Endodermal cell (in vitro differentiated cells): ENCODE data around the gene RBMS2. TPM values are rescaled to one million over a fixed set of nuclear protein-coding genes. Genes with fewer than 3 reads are reported as not detected.

Experiments
- DNase-seq: peaks from one replicate; pipeline ENCODE4 v3.0.0-alpha.2; 2017
- H3K27ac ChIP-seq: 2 replicates; pipeline ENCODE4 v1.5.1; 2013; ENCODE audit warnings: mild to moderate bottlenecking, low read depth, low read length, moderate library complexity
- H3K27me3 ChIP-seq: 2 replicates; pipeline ENCODE4 v1.6.1; 2013; ENCODE audit warnings: mild to moderate bottlenecking, low read length, moderate library complexity; ENCODE audit not compliant: insufficient read depth, control insufficient read depth, poor library complexity, severe bottlenecking
- H3K36me3 ChIP-seq: 2 replicates; pipeline ENCODE4 v1.7.0; 2013; ENCODE audit warnings: mild to moderate bottlenecking, low read length, moderate library complexity; ENCODE audit not compliant: control insufficient read depth, insufficient read depth
- H3K4me1 ChIP-seq: one replicate; pipeline ENCODE4 v1.7.0; 2013; ENCODE audit warnings: low read length; ENCODE audit not compliant: control insufficient read depth, insufficient read depth
- H3K4me3 ChIP-seq: 2 replicates; pipeline ENCODE4 v1.5.1; 2013; ENCODE audit warnings: mild to moderate bottlenecking, low read length, moderate library complexity
- H3K9ac ChIP-seq: 2 replicates; pipeline ENCODE4 v1.6.1; 2013; ENCODE audit warnings: mild to moderate bottlenecking, low read length, moderate library complexity; ENCODE audit not compliant: poor library complexity, severe bottlenecking; ENCODE audit errors: extremely low read depth
- H3K9me3 ChIP-seq: 2 replicates; pipeline ENCODE4 v1.6.1; 2013; ENCODE audit warnings: mild to moderate bottlenecking, low read length, moderate library complexity; ENCODE audit not compliant: control insufficient read depth
- H3K27ac Mint-ChIP-seq: 2 replicates; pipeline ENCODE4 v1.8.0; 2020; ENCODE audit warnings: mixed read lengths
- H3K27me3 Mint-ChIP-seq: 2 replicates; pipeline ENCODE4 v1.8.0; 2021; ENCODE audit warnings: mild to moderate bottlenecking, mixed read lengths; ENCODE audit not compliant: insufficient read depth
- H3K36me3 Mint-ChIP-seq: 2 replicates; pipeline ENCODE4 v1.8.0; 2020; ENCODE audit warnings: low read depth, mixed read lengths
- H3K4me1 Mint-ChIP-seq: 2 replicates; pipeline ENCODE4 v1.8.0; 2020; ENCODE audit warnings: mixed read lengths
- H3K4me3 Mint-ChIP-seq: 2 replicates; pipeline ENCODE4 v1.8.0; 2020; ENCODE audit warnings: mild to moderate bottlenecking, moderate library complexity, mixed read lengths
- H3K9me3 Mint-ChIP-seq: 2 replicates; pipeline ENCODE4 v1.8.0; 2020; ENCODE audit warnings: mild to moderate bottlenecking, mixed read lengths
- WGBS, 2 experiments: methylation state at CpG; one replicate each; pipeline versions ENCODE4 v1.1.5 to v1.1.7; 2013; ENCODE audit warnings: missing lambda C conversion rate in 2 of 2, mixed read lengths in 1 of 2; ENCODE audit not compliant: insufficient coverage in 1 of 2, insufficient read length in 1 of 2; 5-methylcytosine and 5-hydroxymethylcytosine counted together
- total RNA-seq, 2 donors: library from RNA; stranded (reverse); fragmentation: NEBNext Ultra II Directional in 1 of 2; extraction: Animal tissue kit (Norgen Biotek cat#: 25700) in 1 of 2; gene quantifications; 2 replicates in 1 of 2; 3 replicates in 1 of 2; pipeline ENCODE4 v1.2.1, GENCODE V29; 2021
- TF ChIP-seq, protein P1 (sequence below): fragments of 200-600 bp; sonication (generic); conservative IDR thresholded peaks from 2 replicates; pipeline ENCODE4 v1.5.0; 2021; ENCODE audit warnings: antibody characterized with exemption, mild to moderate bottlenecking

The RBMS2 gene
- total RNA-seq, 2 donors from 2014 or later, result 26.3 to 33.8 TPM

DNA sequence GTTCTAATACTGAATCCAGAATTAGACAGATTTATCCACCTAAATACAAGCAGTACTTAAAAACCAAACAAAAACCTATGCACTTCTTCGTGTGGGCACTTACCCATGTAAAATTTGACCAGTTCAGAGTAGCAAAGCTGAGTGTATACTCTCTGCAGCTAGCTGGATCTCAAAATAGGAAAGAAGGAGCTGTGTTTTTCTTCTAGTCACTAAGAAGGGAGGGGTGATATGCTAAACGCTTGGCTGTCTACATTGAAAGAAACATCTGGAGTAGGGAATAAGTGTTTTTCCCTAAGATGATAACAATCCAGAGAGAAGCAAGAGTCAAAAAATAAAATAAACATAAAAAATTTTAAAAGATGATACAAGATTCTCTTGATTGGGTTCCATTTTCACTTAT is 20.0 kb downstream of the RBMS2 start:
- Mint-ChIP-seq H3K9me3 (no peaks in the 10 kb centered on the region), H3K4me1 (no peaks in the 10 kb centered on the region), H3K4me3 (no peak overlapping the region), H3K36me3 (peaks cover 11% of the 10 kb centered on the region), H3K27me3 (no peaks in the 10 kb centered on the region), H3K27ac (no peak overlapping the region)
- Histone ChIP-seq H3K9me3 (no peaks in the 10 kb centered on the region), H3K27me3 (no peaks in the 10 kb centered on the region), H3K27ac (no peak overlapping the region), H3K9ac (no peak overlapping the region), H3K36me3 (no peaks in the 10 kb centered on the region), H3K4me3 (no peak overlapping the region), H3K4me1 (no peaks in the 10 kb centered on the region)
- 80 to 85% methylated on average over 1 to 2 of the region's 2 CpGs for WGBS, 2 experiments
- DNase-seq, result no peak
- TF ChIP-seq, protein P1, sequence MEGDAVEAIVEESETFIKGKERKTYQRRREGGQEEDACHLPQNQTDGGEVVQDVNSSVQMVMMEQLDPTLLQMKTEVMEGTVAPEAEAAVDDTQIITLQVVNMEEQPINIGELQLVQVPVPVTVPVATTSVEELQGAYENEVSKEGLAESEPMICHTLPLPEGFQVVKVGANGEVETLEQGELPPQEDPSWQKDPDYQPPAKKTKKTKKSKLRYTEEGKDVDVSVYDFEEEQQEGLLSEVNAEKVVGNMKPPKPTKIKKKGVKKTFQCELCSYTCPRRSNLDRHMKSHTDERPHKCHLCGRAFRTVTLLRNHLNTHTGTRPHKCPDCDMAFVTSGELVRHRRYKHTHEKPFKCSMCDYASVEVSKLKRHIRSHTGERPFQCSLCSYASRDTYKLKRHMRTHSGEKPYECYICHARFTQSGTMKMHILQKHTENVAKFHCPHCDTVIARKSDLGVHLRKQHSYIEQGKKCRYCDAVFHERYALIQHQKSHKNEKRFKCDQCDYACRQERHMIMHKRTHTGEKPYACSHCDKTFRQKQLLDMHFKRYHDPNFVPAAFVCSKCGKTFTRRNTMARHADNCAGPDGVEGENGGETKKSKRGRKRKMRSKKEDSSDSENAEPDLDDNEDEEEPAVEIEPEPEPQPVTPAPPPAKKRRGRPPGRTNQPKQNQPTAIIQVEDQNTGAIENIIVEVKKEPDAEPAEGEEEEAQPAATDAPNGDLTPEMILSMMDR, result no peak

DNA sequence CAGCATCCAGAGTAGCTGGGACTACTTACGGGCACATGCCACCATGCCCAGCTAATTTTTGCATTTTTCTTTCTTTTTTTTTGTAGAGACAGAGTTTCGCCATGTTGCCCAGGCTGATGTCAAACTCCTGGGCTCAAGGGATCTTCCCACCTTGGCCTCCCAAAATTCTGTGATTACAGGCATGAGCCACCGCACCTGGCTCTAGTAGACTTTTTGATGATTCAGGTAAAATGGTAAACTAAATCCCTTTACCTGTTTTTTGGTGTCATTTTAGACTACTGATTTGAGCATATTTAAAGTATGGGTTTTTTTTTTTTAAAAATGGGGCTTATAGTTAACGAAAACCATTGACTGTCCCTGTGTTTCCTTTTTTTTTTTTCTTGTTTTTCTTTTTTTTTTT is 20.5 kb downstream of the RBMS2 start:
- H3K9me3 Mint-ChIP-seq, result no peaks in the 10 kb centered on the region
- no peaks in the 10 kb centered on the region for H3K27me3 Mint-ChIP-seq
- 95 to 100% methylated on average over 2 to 4 of the region's 4 CpGs for WGBS, 2 experiments
- no peak overlapping the region for H3K4me3 Mint-ChIP-seq
- Histone ChIP-seq H3K4me1 (no peaks in the 10 kb centered on the region), H3K9ac (no peak overlapping the region), H3K27me3 (no peaks in the 10 kb centered on the region), H3K4me3 (no peak overlapping the region), H3K9me3 (no peaks in the 10 kb centered on the region), H3K27ac (no peak overlapping the region), H3K36me3 (no peaks in the 10 kb centered on the region)
- H3K36me3 Mint-ChIP-seq, result peaks cover 11% of the 10 kb centered on the region
- DNase-seq, result no peak
- H3K4me1 Mint-ChIP-seq, result no peaks in the 10 kb centered on the region
- no peak overlapping the region for H3K27ac Mint-ChIP-seq
- TF ChIP-seq, protein P1, result no peak

DNA sequence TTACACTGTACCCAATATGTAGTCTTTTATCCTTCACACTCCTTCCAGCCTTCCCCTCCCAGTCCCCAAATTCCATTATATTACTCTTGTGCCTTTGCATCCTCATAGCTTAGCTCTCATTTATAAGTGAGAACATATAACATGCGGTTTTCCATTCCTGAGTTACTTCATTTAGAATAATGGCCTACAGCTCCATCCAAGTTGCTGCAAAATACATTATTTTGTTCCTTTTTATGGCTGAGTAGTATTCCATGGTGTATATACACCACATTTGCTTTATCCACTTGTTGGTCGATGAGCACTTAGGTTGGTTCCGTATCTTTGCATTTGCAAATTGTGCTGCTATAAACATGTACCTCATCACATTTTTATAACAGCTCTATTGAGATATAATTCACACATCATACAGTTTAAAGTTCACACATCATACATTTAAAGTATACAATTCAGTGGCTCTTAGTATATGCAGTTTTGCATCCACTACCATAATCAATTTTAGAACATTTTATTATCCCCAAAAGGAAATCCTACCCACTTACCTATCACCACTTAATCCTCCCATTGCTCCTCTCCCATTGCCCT is 23.5 kb downstream of the RBMS2 start:
- no peaks in the 10 kb centered on the region for H3K36me3 ChIP-seq
- TF ChIP-seq, protein P1, result no peak
- H3K27ac Mint-ChIP-seq, result no peak overlapping the region

More for the DNA sequence above, 23.5 kb downstream of the RBMS2 start:
- H3K27me3 ChIP-seq, result no peaks in the 10 kb centered on the region
- Mint-ChIP-seq H3K36me3 (peaks cover 11% of the 10 kb centered on the region), H3K27me3 (no peaks in the 10 kb centered on the region), H3K9me3 (no peaks in the 10 kb centered on the region), H3K4me3 (no peak overlapping the region), H3K4me1 (no peaks in the 10 kb centered on the region)
- H3K4me3 ChIP-seq, result no peak overlapping the region
- no peak overlapping the region for H3K27ac ChIP-seq
- DNase-seq, result no peak
- no peaks in the 10 kb centered on the region for H3K9me3 ChIP-seq
- 96 to 97% methylated on average over 3 of the region's 3 CpGs for WGBS, 2 experiments
- no peak overlapping the region for H3K9ac ChIP-seq
- no peaks in the 10 kb centered on the region for H3K4me1 ChIP-seq
